Ishikawa (cell line): ENCODE results near the gene GPD2.

Experiments used
- CEBPB ChIP-seq: IDR thresholded peaks from 2 replicates; pipeline ENCODE4 v1.6.1; 2012
- CREB1 ChIP-seq: IDR thresholded peaks from 2 replicates; pipeline ENCODE4 v1.6.1; 2012; ENCODE audit warnings: low read depth
- EP300 ChIP-seq: IDR thresholded peaks from 2 replicates; pipeline ENCODE4 v1.6.1; 2012; ENCODE audit warnings: borderline replicate concordance
- YY1 ChIP-seq: IDR thresholded peaks from 2 replicates; pipeline ENCODE4 v1.6.1; 2012; ENCODE audit warnings: low read depth
- TF ChIP-seq, protein P1 (sequence below): IDR thresholded peaks from 2 replicates; pipeline ENCODE4 v1.6.1; 2012
- TF ChIP-seq, protein P2 (sequence below): IDR thresholded peaks from 2 replicates; pipeline ENCODE4 v1.6.1; 2012; ENCODE audit warnings: low read depth, mild to moderate bottlenecking

DNA sequence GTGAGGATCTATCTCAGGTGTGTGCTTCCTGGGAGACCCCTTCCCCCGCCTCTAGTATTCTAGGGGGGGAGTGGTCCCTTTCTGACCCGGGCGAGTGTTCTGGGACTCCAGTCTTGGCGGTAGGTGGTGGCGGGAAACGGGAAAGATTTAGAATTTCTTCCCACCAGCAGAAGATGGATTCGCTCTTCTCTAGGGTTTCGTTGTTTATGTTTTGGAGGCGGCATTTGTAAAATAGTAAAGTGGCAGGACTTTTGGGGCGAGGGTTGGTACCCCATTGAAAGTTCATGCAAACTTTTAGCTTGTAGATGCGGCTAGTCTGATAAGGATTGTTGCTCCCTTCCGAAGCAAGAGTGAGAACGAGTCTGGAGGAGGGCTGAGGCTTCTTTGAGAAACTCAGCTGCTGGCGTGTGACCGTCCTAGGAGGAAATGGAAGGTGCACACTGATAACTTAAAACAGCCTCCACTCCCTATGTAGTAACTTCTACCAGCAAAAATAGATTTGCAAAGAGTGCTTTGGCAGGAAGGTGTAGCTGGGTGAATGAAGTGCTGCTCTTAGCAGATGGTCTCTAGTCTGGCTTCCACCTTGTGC is 412 bp downstream of the GPD2 start:
- TF ChIP-seq, protein P1, sequence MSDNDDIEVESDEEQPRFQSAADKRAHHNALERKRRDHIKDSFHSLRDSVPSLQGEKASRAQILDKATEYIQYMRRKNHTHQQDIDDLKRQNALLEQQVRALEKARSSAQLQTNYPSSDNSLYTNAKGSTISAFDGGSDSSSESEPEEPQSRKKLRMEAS = no peak
- TF ChIP-seq, protein P2, sequence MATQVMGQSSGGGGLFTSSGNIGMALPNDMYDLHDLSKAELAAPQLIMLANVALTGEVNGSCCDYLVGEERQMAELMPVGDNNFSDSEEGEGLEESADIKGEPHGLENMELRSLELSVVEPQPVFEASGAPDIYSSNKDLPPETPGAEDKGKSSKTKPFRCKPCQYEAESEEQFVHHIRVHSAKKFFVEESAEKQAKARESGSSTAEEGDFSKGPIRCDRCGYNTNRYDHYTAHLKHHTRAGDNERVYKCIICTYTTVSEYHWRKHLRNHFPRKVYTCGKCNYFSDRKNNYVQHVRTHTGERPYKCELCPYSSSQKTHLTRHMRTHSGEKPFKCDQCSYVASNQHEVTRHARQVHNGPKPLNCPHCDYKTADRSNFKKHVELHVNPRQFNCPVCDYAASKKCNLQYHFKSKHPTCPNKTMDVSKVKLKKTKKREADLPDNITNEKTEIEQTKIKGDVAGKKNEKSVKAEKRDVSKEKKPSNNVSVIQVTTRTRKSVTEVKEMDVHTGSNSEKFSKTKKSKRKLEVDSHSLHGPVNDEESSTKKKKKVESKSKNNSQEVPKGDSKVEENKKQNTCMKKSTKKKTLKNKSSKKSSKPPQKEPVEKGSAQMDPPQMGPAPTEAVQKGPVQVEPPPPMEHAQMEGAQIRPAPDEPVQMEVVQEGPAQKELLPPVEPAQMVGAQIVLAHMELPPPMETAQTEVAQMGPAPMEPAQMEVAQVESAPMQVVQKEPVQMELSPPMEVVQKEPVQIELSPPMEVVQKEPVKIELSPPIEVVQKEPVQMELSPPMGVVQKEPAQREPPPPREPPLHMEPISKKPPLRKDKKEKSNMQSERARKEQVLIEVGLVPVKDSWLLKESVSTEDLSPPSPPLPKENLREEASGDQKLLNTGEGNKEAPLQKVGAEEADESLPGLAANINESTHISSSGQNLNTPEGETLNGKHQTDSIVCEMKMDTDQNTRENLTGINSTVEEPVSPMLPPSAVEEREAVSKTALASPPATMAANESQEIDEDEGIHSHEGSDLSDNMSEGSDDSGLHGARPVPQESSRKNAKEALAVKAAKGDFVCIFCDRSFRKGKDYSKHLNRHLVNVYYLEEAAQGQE = no peak
- TF ChIP-seq EP300 (no peak), YY1 (no peak), CREB1 (no peak), CEBPB (no peak)
